Heart left ventricle (tissue), 13 donors: ENCODE data around the gene SLC5A6.

Experiments
- CTCF ChIP-seq, 12 donors: fragments of 200-600 bp; sonication (generic) in 4 of 12; IDR thresholded peaks; one replicate each; pipeline versions ENCODE4 v1.5.0 to v1.8.0; 2018 to 2022; ENCODE audit warnings: antibody characterized with exemption in 12 of 12, mild to moderate bottlenecking in 5 of 12
- POLR2A ChIP-seq, 2 donors: fragments of 450-650 bp; IDR thresholded peaks; one replicate each; pipeline ENCODE4 v1.6.1; 2017; ENCODE audit warnings: antibody characterized with exemption in 2 of 2, mild to moderate bottlenecking in 2 of 2, moderate library complexity in 2 of 2
- donor health status: ischemic (EF 13 %, LVEDD 7.1; RV severe dilation, severe dysfunction).
- donor health status: DM: no; HTN: yes; CAD: no.
- donor health status: DM: no; HTN: no; CAD: no.
- donor health status: ischemic (EF 25% LVEDD 6.9; RV normal size, moderate dysfunction).
- donor health status: ischemic (EF 25% LVEDD 5.7; RV mildly dilated, moderate dysfunction).
- donor health status: ischemic (EF 35%, LVEDD 5.7; RV mildly dilated, moderate dysfunction).
- donor health status: nonischemic (EF 11% LVEDD 7.7; RV severe dilation, severe dysfunction).
- donor health status: DM: yes; HTN: yes; CAD: no.
- donor health status: PGD.
- donor health status: ischemic (EF 29% LVEDD 5.4; RV normal size, mild dysfunction).
- donor health status: nonischemic (EF 23%, LVEDD 6.1; RV moderate dilation, normal function).

DNA sequence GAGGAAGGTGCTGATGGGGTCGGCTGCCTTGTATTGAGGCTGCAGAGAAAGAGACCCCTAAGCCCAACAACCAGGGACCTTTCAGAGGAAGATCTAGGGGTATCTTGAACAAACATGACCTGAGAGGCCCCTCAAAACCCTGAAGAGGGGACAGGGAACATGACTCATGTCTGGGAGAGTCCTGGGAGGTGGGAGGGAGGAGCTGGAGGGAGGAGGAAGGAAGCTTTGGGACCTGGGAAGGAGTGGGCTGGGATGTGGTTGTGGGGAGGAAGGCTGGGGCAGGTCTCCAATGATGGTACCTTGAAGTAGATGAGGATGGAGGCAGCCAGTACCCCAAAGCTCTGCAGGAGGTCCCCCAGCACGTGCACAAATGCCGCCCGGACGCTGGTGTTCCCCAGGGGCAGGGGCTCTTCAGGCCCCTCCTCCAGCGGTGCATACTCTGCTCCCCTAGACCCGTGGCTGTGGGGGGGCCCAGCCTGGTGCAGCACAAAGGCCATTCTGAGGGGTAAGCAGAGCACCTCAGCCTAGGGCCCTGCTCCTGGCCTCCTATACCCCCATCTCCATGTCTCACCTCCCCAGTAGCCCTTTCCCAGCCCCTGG lies 44.9 kb upstream of the SLC5A6 start:
- TF ChIP-seq CTCF (IDR thresholded peaks at IDR 0.05) (no peak), POLR2A (IDR thresholded peaks at IDR 0.05) (no peak)
